IMR-90 (cell line): ENCODE data around the gene VOPP1. TPM values are rescaled to one million over a fixed set of nuclear protein-coding genes. Genes with fewer than 3 reads are reported as not detected.

Experiments used
- ATAC-seq: fragments of 200-7000 bp; cut with Tn5 transposase; 2 replicates; pipeline ENCODE4 v1.9.1; 2020; ENCODE audit warnings: low read depth, mild to moderate bottlenecking, moderate library complexity
- BruUV-seq: library from RNA; stranded (reverse); fragments of 400-500 nt; replicated peaks from 2 replicates; lab custom pipeline; 2021; lab: Mats Ljungman, UMichigan
- CTCF ChIA-PET: fragments of 300-600 bp; formaldehyde crosslinking; extraction: SDS; loops from one replicate; lab custom pipeline; 2021; ENCODE audit warnings: antibody characterized with exemption; lab: Yijun Ruan, JAX
- POLR2A ChIA-PET: fragments of 300-600 bp; sonication (Branson Sonifier 250); formaldehyde crosslinking; loops from one replicate; lab custom pipeline; 2022; ENCODE audit warnings: antibody characterized with exemption; ENCODE audit not compliant: unreplicated experiment; lab: Charles Lee
- DNase-seq: peaks from one replicate; pipeline ENCODE4 v3.0.0; 2013
- H2AFZ ChIP-seq: replicated peaks from 2 replicates; pipeline ENCODE3; 2013; ENCODE audit warnings: low read length, mild to moderate bottlenecking; ENCODE audit not compliant: poor library complexity
- H2AK5ac ChIP-seq: 2 replicates; pipeline ENCODE4 v1.6.1; 2013; ENCODE audit warnings: low read depth, low read length, inconsistent platforms
- H2AK9ac ChIP-seq: replicated peaks from 2 replicates; pipeline ENCODE3; 2013; ENCODE audit warnings: mild to moderate bottlenecking, low read depth, low read length, moderate library complexity; ENCODE audit not compliant: poor library complexity
- H2BK120ac ChIP-seq: 2 replicates; pipeline ENCODE4 v1.6.1; 2013; ENCODE audit warnings: low read depth, low read length, inconsistent platforms
- H2BK15ac ChIP-seq: 3 replicates; pipeline ENCODE4 v1.6.1; 2013; ENCODE audit warnings: low read depth, low read length, inconsistent platforms
- H2BK20ac ChIP-seq: 2 replicates; pipeline ENCODE4 v1.6.1; 2013; ENCODE audit warnings: low read depth, mild to moderate bottlenecking, inconsistent platforms, low read length, moderate library complexity
- H2BK5ac ChIP-seq: 2 replicates; pipeline ENCODE4 v1.6.1; 2013; ENCODE audit warnings: mild to moderate bottlenecking, low read depth, low read length, inconsistent platforms; ENCODE audit not compliant: poor library complexity, severe bottlenecking
- H3K14ac ChIP-seq: replicated peaks from 2 replicates; pipeline ENCODE4 v1.6.1; 2013; ENCODE audit warnings: low read depth, low read length, inconsistent platforms
- H3K18ac ChIP-seq: 2 replicates; pipeline ENCODE4 v1.6.1; 2013; ENCODE audit warnings: low read depth, low read length, control low read depth
- H3K23ac ChIP-seq: 2 replicates; pipeline ENCODE4 v1.6.1; 2013; ENCODE audit warnings: low read depth, low read length, inconsistent platforms
- H3K27ac ChIP-seq: 2 replicates; pipeline ENCODE4 v1.5.1; 2013; ENCODE audit warnings: mild to moderate bottlenecking, control low read depth, low read length; ENCODE audit not compliant: insufficient read depth
- H3K27me3 ChIP-seq: 2 replicates; pipeline ENCODE4 v1.6.1; 2013; ENCODE audit warnings: low read length; ENCODE audit not compliant: control insufficient read depth, insufficient read depth
- H3K36me3 ChIP-seq: 2 replicates; pipeline ENCODE4 v1.6.1; 2013; ENCODE audit warnings: low read length, mixed read lengths; ENCODE audit not compliant: control insufficient read depth, insufficient read depth
- H3K4ac ChIP-seq: 2 replicates; pipeline ENCODE4 v1.6.1; 2013; ENCODE audit warnings: low read depth, low read length, inconsistent platforms
- H3K4me1 ChIP-seq: 2 replicates; pipeline ENCODE4 v1.6.1; 2013; ENCODE audit warnings: low read length, mixed read lengths; ENCODE audit not compliant: control insufficient read depth, insufficient read depth
- H3K4me2 ChIP-seq: 2 replicates; pipeline ENCODE4 v1.6.1; 2013; ENCODE audit warnings: low read depth, mild to moderate bottlenecking, control low read depth, low read length, moderate library complexity
- H3K4me3 ChIP-seq: 2 replicates; pipeline ENCODE4 v1.5.1; 2013; ENCODE audit warnings: low read depth, mild to moderate bottlenecking, control low read depth, low read length, moderate library complexity; ENCODE audit not compliant: insufficient read depth
- H3K56ac ChIP-seq: 2 replicates; pipeline ENCODE4 v1.6.1; 2013; ENCODE audit warnings: low read length, inconsistent platforms; ENCODE audit not compliant: insufficient read depth; ENCODE audit errors: extremely low read depth
- H3K79me1 ChIP-seq, 2 experiments: 2 replicates each; pipeline ENCODE4 v1.6.1; 2013; ENCODE audit warnings: low read length in 2 of 2, inconsistent platforms in 1 of 2, low read depth in 1 of 2
- H3K9ac ChIP-seq: 2 replicates; pipeline ENCODE4 v1.6.1; 2013; ENCODE audit warnings: low read depth, low read length, control low read depth
- H3K9me1 ChIP-seq: 2 replicates; pipeline ENCODE4 v1.6.1; 2013; ENCODE audit warnings: low read length, inconsistent platforms; ENCODE audit not compliant: insufficient read depth
- H3K9me3 ChIP-seq: 2 replicates; pipeline ENCODE4 v1.6.1; 2013; ENCODE audit warnings: low read length; ENCODE audit not compliant: control insufficient read depth, insufficient read depth
- H4K20me1 ChIP-seq: 2 replicates; pipeline ENCODE4 v1.6.1; 2013; ENCODE audit warnings: low read length, inconsistent platforms; ENCODE audit not compliant: insufficient read depth
- H4K5ac ChIP-seq: 2 replicates; pipeline ENCODE4 v1.6.1; 2013; ENCODE audit warnings: mild to moderate bottlenecking, low read depth, low read length, control low read depth
- H4K8ac ChIP-seq, 2 experiments: 2 replicates each; pipeline ENCODE4 v1.6.1; 2013; ENCODE audit warnings: low read depth in 2 of 2, low read length in 2 of 2, control low read depth in 1 of 2, inconsistent platforms in 1 of 2
- H4K91ac ChIP-seq: 2 replicates; pipeline ENCODE4 v1.6.1; 2013; ENCODE audit warnings: low read depth, low read length, inconsistent platforms; ENCODE audit not compliant: insufficient read depth
- BHLHE40 ChIP-seq: fragments of 150-350 bp; IDR thresholded peaks from 2 replicates; pipeline ENCODE4 v1.6.1; 2016; ENCODE audit warnings: mild to moderate bottlenecking, low read depth, low read length
- CEBPB ChIP-seq: IDR thresholded peaks from 2 replicates; pipeline ENCODE4 v1.6.1; 2012; ENCODE audit warnings: low read depth, low read length, improper control_type of control experiment
- CHD1 ChIP-seq: IDR thresholded peaks from 2 replicates; pipeline ENCODE4 v1.6.1; 2012; ENCODE audit warnings: low read depth, low read length, improper control_type of control experiment
- FOS ChIP-seq: fragments of 150-350 bp; IDR thresholded peaks from 2 replicates; pipeline ENCODE4 v1.6.1; 2016; ENCODE audit warnings: low read depth, low read length
- MAFK ChIP-seq: IDR thresholded peaks from 2 replicates; pipeline ENCODE4 v1.6.1; 2012; ENCODE audit warnings: low read depth, low read length, improper control_type of control experiment
- MAZ ChIP-seq: IDR thresholded peaks from 2 replicates; pipeline ENCODE4 v1.6.1; 2012; ENCODE audit warnings: low read depth, mild to moderate bottlenecking, low read length, improper control_type of control experiment, moderate library complexity, borderline replicate concordance
- MXI1 ChIP-seq: IDR thresholded peaks from 2 replicates; pipeline ENCODE4 v1.6.1; 2012; ENCODE audit warnings: low read depth, mild to moderate bottlenecking, low read length, moderate library complexity, borderline replicate concordance
- NFE2L2 ChIP-seq: fragments of 150-350 bp; IDR thresholded peaks from 2 replicates; pipeline ENCODE4 v1.6.1; 2016; ENCODE audit warnings: low read depth, mild to moderate bottlenecking, low read length
- POLR2A ChIP-seq: IDR thresholded peaks from 2 replicates; pipeline ENCODE4 v1.6.1; 2012; ENCODE audit warnings: mild to moderate bottlenecking, low read depth, low read length
- RAD21 ChIP-seq: IDR thresholded peaks from 2 replicates; pipeline ENCODE4 v1.6.1; 2012; ENCODE audit warnings: low read length, improper control_type of control experiment
- RCOR1 ChIP-seq: IDR thresholded peaks from 2 replicates; pipeline ENCODE4 v1.6.1; 2012; ENCODE audit warnings: mild to moderate bottlenecking, low read length, improper control_type of control experiment; ENCODE audit not compliant: insufficient replicate concordance
- RFX5 ChIP-seq: IDR thresholded peaks from 2 replicates; pipeline ENCODE4 v1.8.0; 2012; ENCODE audit warnings: low read depth, mild to moderate bottlenecking, low read length, moderate library complexity
- SMC3 ChIP-seq: fragments of 150-350 bp; IDR thresholded peaks from 2 replicates; pipeline ENCODE4 v1.6.1; 2016; ENCODE audit warnings: low read depth, mild to moderate bottlenecking, antibody characterized with exemption, low read length, moderate library complexity
- WGBS, 2 experiments: methylation state at CpG; one replicate each; pipeline versions ENCODE4 v1.1.5 to v1.1.7; 2013; ENCODE audit warnings: missing lambda C conversion rate in 2 of 2; ENCODE audit not compliant: insufficient read length in 1 of 2; ENCODE audit errors: extremely low coverage in 2 of 2; 5-methylcytosine and 5-hydroxymethylcytosine counted together
- dilution Hi-C: fragments of 300-500 bp; cut with HindIII; formaldehyde crosslinking; loops from one replicate; pipeline ENCODE4 v1.14.3; 2018; ENCODE audit warnings: low sequenced_read_pairs; ENCODE audit not compliant: unreplicated experiment
- in situ Hi-C: fragments of 300-500 bp; cut with MboI; formaldehyde crosslinking; loops from 3 replicates; pipeline ENCODE4 v1.14.3; 2019; ENCODE audit warnings: low sequenced_read_pairs, inconsistent platforms, mixed read lengths
- intact Hi-C: fragments of 100-400 bp; cut with micrococcal nuclease; formaldehyde crosslinking; loops from 2 replicates; pipeline ENCODE4 v1.10.0; 2022
- polyA plus RNA-seq, 3 experiments: library from polyadenylated mRNA; depleted of rRNA; stranded (reverse); fragments of >200 nt; gene quantifications; 2 replicates each; pipeline ENCODE4 v1.2.3, GENCODE V29; 2012; ENCODE audit warnings: low replicate concordance in 1 of 3
- total RNA-seq: library from RNA; depleted of rRNA; stranded (reverse); fragments of >200 nt; gene quantifications from 2 replicates; pipeline ENCODE4 v1.2.3, GENCODE V29; 2012
- TF ChIP-seq, protein P1 (sequence below): fragments of 150-350 bp; IDR thresholded peaks from 2 replicates; pipeline ENCODE4 v1.6.1; 2017; ENCODE audit warnings: mild to moderate bottlenecking, antibody characterized with exemption, low read length, low read depth
- TF ChIP-seq, protein P2 (sequence below): fragments of 150-350 bp; IDR thresholded peaks from 2 replicates; pipeline ENCODE4 v1.6.1; 2016; ENCODE audit warnings: low read depth, mild to moderate bottlenecking, low read length, moderate library complexity, borderline replicate concordance
- TF ChIP-seq, protein P3 (sequence below): conservative IDR thresholded peaks from 2 replicates; pipeline ENCODE4 v1.5.1; 2012; ENCODE audit warnings: mild to moderate bottlenecking, low read depth, low read length, improper control_type of control experiment

The VOPP1 gene
- total and polyA plus RNA-seq, 2 of the 4 experiments (the other 2 are of a cell fraction): 60.2 to 94.5 TPM

DNA sequence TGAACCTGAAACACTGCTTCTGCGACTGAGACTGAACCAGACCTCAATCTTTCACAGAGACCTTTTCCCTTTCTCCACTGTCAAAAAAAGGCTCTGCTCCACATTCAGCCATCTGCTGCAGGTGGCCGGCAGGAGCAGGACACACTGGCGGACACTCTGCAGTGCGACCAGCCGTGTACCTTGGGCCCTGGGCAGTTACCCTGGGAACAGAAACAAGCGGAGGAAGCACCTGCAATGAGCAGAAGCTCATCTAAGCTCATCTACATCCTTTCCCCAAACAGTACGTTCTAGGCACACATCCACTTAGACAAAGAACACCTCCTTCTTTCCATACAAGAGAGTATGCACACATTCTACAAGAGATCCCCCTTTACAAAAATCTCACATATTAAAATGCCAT, 22.8 kb downstream of the VOPP1 start:
- H4K91ac ChIP-seq: no peak overlapping the region
- H4K20me1 ChIP-seq: peaks cover 95% of the 10 kb centered on the region
- H3K27ac ChIP-seq: no peak overlapping the region
- H2AK5ac ChIP-seq: no peak overlapping the region
- no peak overlapping the region for H2BK5ac ChIP-seq
- H4K8ac ChIP-seq: no peak overlapping the region
- H3K4me2 ChIP-seq: no peak overlapping the region
- in situ Hi-C loops (no loop called here), dilution Hi-C loops (no loop called here), intact Hi-C loops (loop anchor here (5.0 kb wide), 1 partner anchor 72 kb away; no protein-coding TSS in a partner anchor)
- no peaks in the 10 kb centered on the region; the same call in 1 of the 2 replicates for H3K36me3 ChIP-seq
- POLR2A ChIA-PET: no interaction called here
- H4K5ac ChIP-seq: no peak overlapping the region
- no peak overlapping the region for H3K56ac ChIP-seq
- H3K14ac ChIP-seq: no peak overlapping the region
- ATAC-seq (no peak), DNase-seq (no peak)
- peaks cover 26 to 96% of the 10 kb centered on the region in 2 experiments for H3K79me1 ChIP-seq
- H2BK120ac ChIP-seq: no peak overlapping the region
- no peaks in the 10 kb centered on the region for H3K9me3 ChIP-seq
- peaks cover 52% of the 10 kb centered on the region for H3K9me1 ChIP-seq
- no peaks in the 10 kb centered on the region for H3K27me3 ChIP-seq
- H3K4me3 ChIP-seq: no peak overlapping the region
- H2BK20ac ChIP-seq: no peak overlapping the region
- no peak overlapping the region for H3K9ac ChIP-seq
- H2BK15ac ChIP-seq: no peak overlapping the region
- H3K18ac ChIP-seq: no peak overlapping the region
- H3K4ac ChIP-seq: no peak overlapping the region
- H3K23ac ChIP-seq: no peak overlapping the region
- CTCF ChIA-PET: no interaction called here
- 96% methylated on average over 5 of the region's 7 CpGs; no CpG with 5 or more reads in 1 of the 2 experiments for WGBS, 2 experiments
- no peak overlapping the region for H2AK9ac ChIP-seq
- no peak overlapping the region for H2AFZ ChIP-seq
- TF ChIP-seq CHD1 (no peak), POLR2A (no peak), MXI1 (no peak), CEBPB (no peak), SMC3 (no peak), RFX5 (no peak), RAD21 (no peak), NFE2L2 (no peak), RCOR1 (no peak), BHLHE40 (no peak), MAFK (no peak), MAZ (no peak), FOS (no peak)
- TF ChIP-seq, protein P1, sequence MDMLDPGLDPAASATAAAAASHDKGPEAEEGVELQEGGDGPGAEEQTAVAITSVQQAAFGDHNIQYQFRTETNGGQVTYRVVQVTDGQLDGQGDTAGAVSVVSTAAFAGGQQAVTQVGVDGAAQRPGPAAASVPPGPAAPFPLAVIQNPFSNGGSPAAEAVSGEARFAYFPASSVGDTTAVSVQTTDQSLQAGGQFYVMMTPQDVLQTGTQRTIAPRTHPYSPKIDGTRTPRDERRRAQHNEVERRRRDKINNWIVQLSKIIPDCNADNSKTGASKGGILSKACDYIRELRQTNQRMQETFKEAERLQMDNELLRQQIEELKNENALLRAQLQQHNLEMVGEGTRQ: no peak
- TF ChIP-seq, protein P2, sequence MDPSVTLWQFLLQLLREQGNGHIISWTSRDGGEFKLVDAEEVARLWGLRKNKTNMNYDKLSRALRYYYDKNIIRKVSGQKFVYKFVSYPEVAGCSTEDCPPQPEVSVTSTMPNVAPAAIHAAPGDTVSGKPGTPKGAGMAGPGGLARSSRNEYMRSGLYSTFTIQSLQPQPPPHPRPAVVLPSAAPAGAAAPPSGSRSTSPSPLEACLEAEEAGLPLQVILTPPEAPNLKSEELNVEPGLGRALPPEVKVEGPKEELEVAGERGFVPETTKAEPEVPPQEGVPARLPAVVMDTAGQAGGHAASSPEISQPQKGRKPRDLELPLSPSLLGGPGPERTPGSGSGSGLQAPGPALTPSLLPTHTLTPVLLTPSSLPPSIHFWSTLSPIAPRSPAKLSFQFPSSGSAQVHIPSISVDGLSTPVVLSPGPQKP: no peak
- TF ChIP-seq, protein P3, sequence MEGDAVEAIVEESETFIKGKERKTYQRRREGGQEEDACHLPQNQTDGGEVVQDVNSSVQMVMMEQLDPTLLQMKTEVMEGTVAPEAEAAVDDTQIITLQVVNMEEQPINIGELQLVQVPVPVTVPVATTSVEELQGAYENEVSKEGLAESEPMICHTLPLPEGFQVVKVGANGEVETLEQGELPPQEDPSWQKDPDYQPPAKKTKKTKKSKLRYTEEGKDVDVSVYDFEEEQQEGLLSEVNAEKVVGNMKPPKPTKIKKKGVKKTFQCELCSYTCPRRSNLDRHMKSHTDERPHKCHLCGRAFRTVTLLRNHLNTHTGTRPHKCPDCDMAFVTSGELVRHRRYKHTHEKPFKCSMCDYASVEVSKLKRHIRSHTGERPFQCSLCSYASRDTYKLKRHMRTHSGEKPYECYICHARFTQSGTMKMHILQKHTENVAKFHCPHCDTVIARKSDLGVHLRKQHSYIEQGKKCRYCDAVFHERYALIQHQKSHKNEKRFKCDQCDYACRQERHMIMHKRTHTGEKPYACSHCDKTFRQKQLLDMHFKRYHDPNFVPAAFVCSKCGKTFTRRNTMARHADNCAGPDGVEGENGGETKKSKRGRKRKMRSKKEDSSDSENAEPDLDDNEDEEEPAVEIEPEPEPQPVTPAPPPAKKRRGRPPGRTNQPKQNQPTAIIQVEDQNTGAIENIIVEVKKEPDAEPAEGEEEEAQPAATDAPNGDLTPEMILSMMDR: no peak
- BruUV-seq: no TSS peak
- peaks cover 26% of the 10 kb centered on the region for H3K4me1 ChIP-seq
